Activated B cell treated with CpG ODN at 0.5 μM for 24 hours (primary cell): Measurements from ENCODE around the gene PLK1. TPM values are rescaled to one million over a fixed set of nuclear protein-coding genes. Genes with fewer than 3 reads are reported as not detected.
"Not testable (repeated sequence)": the region's sequence is repeated elsewhere in the genome, so short reads cannot be mapped to it uniquely, and the experiment has no call there.

Experiments
- ATAC-seq: fragments of 200-7000 bp; cut with Tn5 transposase; one replicate; pipeline ENCODE4 v1.10.0; 2021; ENCODE audit warnings: low read depth, mild to moderate bottlenecking, moderate library complexity
- CTCF ChIA-PET: fragments of 350-600 bp; sonication (Branson Sonifier 250); formaldehyde crosslinking; loops from one replicate; lab custom pipeline; 2021; ENCODE audit warnings: antibody characterized with exemption; lab: Charles Lee
- POLR2A ChIA-PET: fragments of 350-600 bp; sonication (Branson Sonifier 250); formaldehyde crosslinking; loops from one replicate; lab custom pipeline; 2021; ENCODE audit warnings: antibody characterized with exemption; lab: Charles Lee
- DNase-seq: peaks from one replicate; pipeline ENCODE4 v3.0.0; 2022
- H3K27ac Mint-ChIP-seq: one replicate; pipeline ENCODE4 v1.8.0; 2020; ENCODE audit warnings: mixed read lengths
- H3K27me3 Mint-ChIP-seq: one replicate; pipeline ENCODE4 v1.8.0; 2021; ENCODE audit warnings: mixed read lengths
- H3K36me3 Mint-ChIP-seq: one replicate; pipeline ENCODE4 v1.8.0; 2021; ENCODE audit warnings: low read depth, mixed read lengths
- H3K4me1 Mint-ChIP-seq: one replicate; pipeline ENCODE4 v1.8.0; 2021; ENCODE audit warnings: mixed read lengths
- H3K4me3 Mint-ChIP-seq: one replicate; pipeline ENCODE4 v1.8.0; 2020; ENCODE audit warnings: mild to moderate bottlenecking, mixed read lengths
- H3K9me3 Mint-ChIP-seq: one replicate; pipeline ENCODE4 v1.8.0; 2020; ENCODE audit warnings: mixed read lengths
- CTCF ChIP-seq: fragments of 200-600 bp; IDR thresholded peaks from one replicate; pipeline ENCODE4 v1.8.0; 2022; ENCODE audit warnings: antibody characterized with exemption, mild to moderate bottlenecking
- intact Hi-C: fragments of 100-400 bp; cut with micrococcal nuclease; formaldehyde crosslinking; loops from one replicate; pipeline ENCODE4 v1.15.1; 2024
- total RNA-seq: library from RNA; stranded (reverse); gene quantifications from 2 replicates; pipeline ENCODE4 v1.2.3, GENCODE V29; 2022

The PLK1 gene
- total RNA-seq, 1 donor from 2014 or later: 3.9 TPM

GRCh38 chr16:23726710-23727109 is 48.0 kb downstream of the PLK1 start:
- CTCF ChIA-PET: interaction anchor here (1.7 kb wide), 1 partner anchor 49 kb away, joined by 7 read pairs; the partner anchor contains the start of gene PLK1
- intact Hi-C loops: loop anchor here (10.0 kb wide), 1 partner anchor 82 kb away; the partner anchor contains the start of genes DCTN5 and PALB2
- no peak overlapping the region for H3K27ac Mint-ChIP-seq
- TF ChIP-seq CTCF: no peak
- H3K36me3 Mint-ChIP-seq: no peaks in the 10 kb centered on the region
- no peak for DNase-seq
- ATAC-seq: no peak
- H3K4me1 Mint-ChIP-seq: peaks cover 2% of the 10 kb centered on the region
- peaks cover 7% of the 10 kb centered on the region for H3K9me3 Mint-ChIP-seq
- POLR2A ChIA-PET: no interaction called here
- H3K4me3 Mint-ChIP-seq: no peak overlapping the region
- peaks cover 19% of the 10 kb centered on the region for H3K27me3 Mint-ChIP-seq

- POLR2A ChIA-PET: interaction anchor here (0.6 kb wide), 1 partner anchor 41 kb away, joined by 3 read pairs; no protein-coding TSS in a partner anchor
- intact Hi-C loops: loop anchor here (10.0 kb wide), 1 partner anchor 83 kb away; the partner anchor contains the start of genes DCTN5 and PALB2
- no peak overlapping the region for H3K4me3 Mint-ChIP-seq
Observed at GRCh38 chr16:23728112-23728477, 49.4 kb downstream of the PLK1 start.

GRCh38 chr16:23729503-23730424 is 51.1 kb downstream of the PLK1 start:
- Mint-ChIP-seq H3K4me1 (peaks cover 3% of the 10 kb centered on the region), H3K36me3 (no peaks in the 10 kb centered on the region), H3K27me3 (peaks cover 11% of the 10 kb centered on the region), H3K27ac (no peak overlapping the region), H3K9me3 (no peaks in the 10 kb centered on the region), H3K4me3 (no peak overlapping the region)
- CTCF ChIA-PET: interaction anchor here (1.9 kb wide), 1 partner anchor 523 kb away, joined by 5 read pairs; no protein-coding TSS in a partner anchor
- no peak for TF ChIP-seq CTCF
- intact Hi-C loops: loop anchor here (10.0 kb wide), 1 partner anchor 85 kb away; the partner anchor contains the start of genes DCTN5 and PALB2
- ATAC-seq (no peak), DNase-seq (no peak)
- POLR2A ChIA-PET: no interaction called here

More at GRCh38 chr16:23728112-23728477, 49.4 kb downstream of the PLK1 start:
- TF ChIP-seq CTCF: no peak
- H3K4me1 Mint-ChIP-seq: peaks cover 2% of the 10 kb centered on the region
- DNase-seq: no peak
- no peak overlapping the region for H3K27ac Mint-ChIP-seq
- peaks cover 16% of the 10 kb centered on the region for H3K27me3 Mint-ChIP-seq
- H3K36me3 Mint-ChIP-seq: no peaks in the 10 kb centered on the region
- CTCF ChIA-PET: interaction anchor here (1.7 kb wide), 1 partner anchor 50 kb away, joined by 7 read pairs; the partner anchor contains the start of gene PLK1
- ATAC-seq: no peak
- peaks cover 2% of the 10 kb centered on the region for H3K9me3 Mint-ChIP-seq

- peaks cover 6% of the 10 kb centered on the region for H3K4me1 Mint-ChIP-seq
- intact Hi-C loops: no loop called here
- DNase-seq (no peak), ATAC-seq (no peak)
- ChIA-PET CTCF (interaction anchor here (0.7 to 2.1 kb wide), 4 partner anchors 302 to 519 kb away, joined by 3 to 18 read pairs (median 7); no protein-coding TSS in a partner anchor), POLR2A (no interaction called here)
- H3K27ac Mint-ChIP-seq: no peak overlapping the region
- H3K4me3 Mint-ChIP-seq: no peak overlapping the region
- TF ChIP-seq CTCF: no peak
- no peaks in the 10 kb centered on the region for H3K9me3 Mint-ChIP-seq
- H3K27me3 Mint-ChIP-seq: peaks cover 6% of the 10 kb centered on the region
- no peaks in the 10 kb centered on the region for H3K36me3 Mint-ChIP-seq
Observed at GRCh38 chr16:23734176-23734893, 55.6 kb downstream of the PLK1 start.

- H3K27me3 Mint-ChIP-seq, H3K4me1 Mint-ChIP-seq, DNase-seq, H3K4me3 Mint-ChIP-seq, H3K9me3 Mint-ChIP-seq, ATAC-seq, intact Hi-C loops, H3K36me3 Mint-ChIP-seq, H3K27ac Mint-ChIP-seq: not testable (repeated sequence)
- CTCF ChIA-PET: interaction anchor here (0.8 kb wide), 1 partner anchor 515 kb away, joined by 3 read pairs; no protein-coding TSS in a partner anchor
- POLR2A ChIA-PET: interaction anchor here (0.7 kb wide), 1 partner anchor 70 kb away, joined by 7 read pairs; no protein-coding TSS in a partner anchor
Observed at GRCh38 chr16:23737423-23738028, 58.8 kb downstream of the PLK1 start.
